NCI-H82 (cell line): ENCODE data around the gene PVALB.
A peak's percentile ranks its signal among the peaks of the same experiment; 100 is the strongest.

Experiments used
- DNase-seq: peaks from one replicate; lab custom pipeline; 2025; lab: John Stamatoyannopoulos, UW

PVALB gene, protein sequence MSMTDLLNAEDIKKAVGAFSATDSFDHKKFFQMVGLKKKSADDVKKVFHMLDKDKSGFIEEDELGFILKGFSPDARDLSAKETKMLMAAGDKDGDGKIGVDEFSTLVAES

DNA sequence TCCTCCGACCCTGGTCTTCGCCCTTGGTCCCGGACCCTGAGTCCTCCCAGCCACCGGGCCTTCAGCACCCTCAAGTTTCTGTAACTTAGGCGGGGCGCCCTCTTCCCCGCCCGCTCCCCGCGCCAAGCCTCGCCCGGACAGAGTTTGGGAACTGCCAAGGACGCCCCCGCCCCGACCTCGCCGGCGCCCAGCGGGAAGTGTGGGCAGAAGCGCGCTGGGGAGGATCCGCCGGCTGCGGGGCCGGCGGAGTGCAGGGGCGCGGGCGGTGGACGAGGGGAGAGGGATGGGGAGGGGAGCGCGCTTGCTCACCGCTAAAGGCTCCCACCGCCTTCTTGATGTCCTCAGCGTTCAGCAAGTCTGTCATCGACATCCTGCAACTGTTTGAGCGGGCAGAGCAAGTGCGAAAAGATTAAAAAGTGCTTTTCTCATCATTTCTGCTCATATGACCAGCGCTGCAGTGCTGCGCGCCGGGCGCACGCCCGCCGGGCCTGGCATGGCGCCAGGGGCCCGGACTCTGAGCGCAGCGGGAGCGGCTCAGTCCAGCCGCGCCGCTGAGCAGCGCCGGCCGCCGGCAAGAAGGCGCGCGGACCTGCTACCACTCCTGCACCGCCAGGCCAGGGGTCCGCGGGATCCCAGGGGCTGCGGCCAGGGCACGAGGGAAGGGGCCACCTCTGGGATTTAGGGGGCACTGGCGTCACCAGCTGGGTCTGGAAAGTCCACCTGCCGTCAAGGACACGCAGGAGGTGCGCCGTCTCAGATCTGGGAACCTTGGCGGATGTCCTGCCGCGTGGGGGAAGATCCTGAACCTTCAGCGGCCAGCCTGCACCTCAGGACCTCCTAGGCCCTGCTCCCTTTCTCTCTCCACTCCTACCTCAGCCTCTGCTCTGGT is at the start of gene PVALB:
Gene PVALB (minus strand): TSS at position 400 of the 889 bp plus-strand sequence. CDS start 30 bp downstream, at position 370.
- no peak for DNase-seq

GRCh38 chr22:36865346-36865745 is 48.5 kb upstream of the PVALB start:
- no peak for DNase-seq

- DNase-seq: no peak
Observed at GRCh38 chr22:36864454-36865215, 47.8 kb upstream of the PVALB start.

- DNase-seq: no peak
Observed at GRCh38 chr22:36863979-36864378, 47.1 kb upstream of the PVALB start.

DNA sequence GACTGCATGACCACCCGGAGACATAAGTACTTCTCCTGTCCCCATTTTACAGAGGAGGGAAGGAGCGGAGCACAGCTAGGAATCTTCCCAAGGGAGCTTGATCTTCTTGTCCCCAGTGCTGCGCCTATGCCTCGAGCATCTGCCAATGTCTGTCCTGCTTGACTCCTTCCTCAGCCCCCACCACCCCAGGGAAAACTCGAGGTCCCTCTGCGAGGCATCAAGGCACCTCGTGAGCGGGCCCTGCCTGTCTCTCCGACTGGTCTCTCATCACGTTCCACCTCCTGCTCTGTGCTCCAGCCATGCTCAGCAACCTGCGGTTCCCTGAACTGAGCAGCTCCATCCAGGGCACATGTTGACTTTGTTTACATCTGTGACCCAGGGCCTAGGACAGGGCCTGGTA is 46.4 kb upstream of the PVALB start:
- no peak for DNase-seq

DNA sequence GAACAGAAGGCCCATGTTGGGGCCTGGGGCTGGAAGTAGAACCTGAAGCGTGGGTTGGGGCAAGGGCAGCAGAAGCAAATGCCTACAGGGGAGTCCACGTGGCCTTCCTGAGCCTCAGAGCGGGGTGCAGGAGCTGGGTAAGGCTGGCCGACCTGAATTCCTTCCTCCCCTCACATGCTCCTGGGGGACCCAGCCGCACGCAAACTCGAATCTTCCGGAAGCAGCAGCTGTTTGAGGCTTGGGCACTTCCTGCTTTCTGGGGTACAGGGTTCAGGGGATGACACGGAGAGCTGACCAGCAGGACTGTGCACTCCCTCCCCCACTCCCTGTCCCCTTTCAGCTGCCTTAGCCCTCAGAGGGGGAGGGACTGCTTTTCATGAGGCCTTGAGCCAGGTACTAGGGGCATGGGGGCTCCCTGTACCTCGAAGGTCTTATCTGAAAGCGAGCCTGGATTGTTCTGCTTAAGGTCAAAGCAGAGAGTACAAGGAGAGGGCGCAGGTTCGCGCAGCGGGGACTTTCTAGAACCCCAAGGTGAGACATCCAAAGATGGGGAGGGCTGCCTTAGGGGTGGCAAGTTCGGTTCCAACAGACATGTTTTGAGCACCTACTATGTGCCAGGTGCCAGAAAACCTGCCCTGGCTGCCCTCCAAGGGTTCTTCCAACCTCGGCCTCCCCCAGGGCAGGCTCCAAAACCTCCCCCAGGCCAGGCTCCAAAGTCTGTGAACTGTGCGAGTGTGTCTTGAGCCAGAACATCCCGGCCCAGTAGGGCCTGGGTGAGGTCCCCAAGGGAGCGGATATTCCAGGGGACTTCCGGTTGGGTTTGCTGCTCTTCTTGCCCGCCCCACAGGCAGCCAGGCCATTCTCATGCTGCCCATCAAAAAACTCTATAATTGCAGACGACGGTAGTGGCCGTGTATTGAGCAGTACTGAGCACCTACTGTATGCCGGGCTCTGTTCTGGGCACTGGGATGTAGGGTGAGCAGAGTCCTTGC is 45.7 kb upstream of the PVALB start:
- DNase-seq: no peak

DNA sequence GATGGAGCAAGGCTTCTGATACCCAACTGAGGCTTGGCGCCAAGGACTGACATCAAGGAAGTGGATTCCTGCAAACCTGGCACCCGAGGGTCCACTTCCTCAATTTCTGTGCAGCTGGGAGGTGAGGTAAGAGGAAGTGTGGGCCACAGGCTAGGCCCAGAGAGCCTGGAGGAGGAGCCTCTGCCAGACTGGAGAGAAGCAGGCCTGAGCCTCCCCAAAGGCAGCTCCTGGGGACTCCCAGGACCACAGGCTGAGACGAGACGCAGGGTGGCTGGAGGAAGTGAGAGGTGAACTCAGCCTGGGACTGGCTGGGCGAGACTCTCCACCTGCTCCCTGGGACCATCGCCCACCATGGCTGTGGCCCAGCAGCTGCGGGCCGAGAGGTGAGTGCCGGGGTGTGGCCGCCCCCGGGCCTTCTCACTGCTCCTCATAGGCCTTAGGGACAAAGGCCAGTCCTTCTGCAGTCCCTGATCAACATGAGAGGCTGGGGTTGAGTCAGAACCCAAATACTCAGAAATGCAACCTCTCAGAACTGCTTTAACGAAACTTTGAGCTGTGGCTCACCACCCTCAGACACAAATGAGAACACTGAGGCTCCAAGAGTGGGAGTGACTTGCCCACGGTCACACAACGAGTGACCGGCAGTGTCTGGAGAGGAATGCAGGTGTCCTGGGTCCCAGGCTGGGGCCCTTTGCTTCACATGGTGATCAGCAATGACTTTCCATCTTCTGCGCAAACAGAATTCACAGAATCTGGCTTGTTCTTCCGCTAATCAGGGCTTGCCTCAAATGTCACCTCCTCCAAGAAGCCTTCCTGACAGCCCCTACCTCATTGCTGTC is 44.2 kb upstream of the PVALB start, which contains the start of gene NCF4:
Gene NCF4 (plus strand): TSS at position 186 of the 839 bp plus-strand sequence. CDS start 166 bp downstream, at position 352.
- no peak for DNase-seq

DNA sequence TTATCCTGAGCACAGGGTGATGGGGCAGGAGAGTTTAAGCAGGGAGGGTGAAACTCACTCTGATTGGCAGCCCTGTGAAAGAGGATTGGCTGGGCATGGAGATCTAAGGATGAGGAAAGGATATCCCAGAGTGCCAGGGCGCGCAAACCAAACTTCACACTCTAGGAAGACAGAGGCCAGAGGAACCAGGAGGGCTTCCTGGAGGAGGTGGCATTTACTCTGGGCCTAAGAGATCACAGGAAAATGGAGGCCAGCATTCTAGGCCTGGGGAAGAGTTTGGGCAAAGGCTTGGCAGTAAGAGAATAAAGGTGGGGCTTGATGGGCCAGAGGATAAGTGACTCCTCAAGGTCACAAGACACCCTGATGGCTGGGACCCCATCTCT is 43.6 kb upstream of the PVALB start:
- no peak for DNase-seq

GRCh38 chr22:36860017-36860416 is 43.2 kb upstream of the PVALB start:
- no peak for DNase-seq

DNA sequence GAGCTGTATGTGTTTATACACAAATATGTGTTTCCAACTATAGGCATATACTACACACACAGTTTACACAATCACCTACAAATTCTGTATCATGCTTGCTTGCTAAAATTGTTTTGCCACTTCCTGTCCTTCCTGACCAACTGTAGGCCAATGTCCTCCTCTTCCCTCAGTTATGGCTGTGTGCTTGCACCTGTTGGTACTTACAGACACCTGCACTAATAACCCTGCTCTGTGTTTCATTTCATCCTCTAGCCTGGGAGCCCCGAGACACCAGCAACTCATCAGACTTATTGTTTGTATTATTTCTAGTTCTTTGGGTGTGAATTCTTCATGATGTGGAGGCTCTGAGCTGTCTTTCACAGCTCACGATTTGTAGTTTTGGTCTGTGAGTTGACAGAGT is 42.1 kb upstream of the PVALB start:
- DNase-seq: no peak

DNA sequence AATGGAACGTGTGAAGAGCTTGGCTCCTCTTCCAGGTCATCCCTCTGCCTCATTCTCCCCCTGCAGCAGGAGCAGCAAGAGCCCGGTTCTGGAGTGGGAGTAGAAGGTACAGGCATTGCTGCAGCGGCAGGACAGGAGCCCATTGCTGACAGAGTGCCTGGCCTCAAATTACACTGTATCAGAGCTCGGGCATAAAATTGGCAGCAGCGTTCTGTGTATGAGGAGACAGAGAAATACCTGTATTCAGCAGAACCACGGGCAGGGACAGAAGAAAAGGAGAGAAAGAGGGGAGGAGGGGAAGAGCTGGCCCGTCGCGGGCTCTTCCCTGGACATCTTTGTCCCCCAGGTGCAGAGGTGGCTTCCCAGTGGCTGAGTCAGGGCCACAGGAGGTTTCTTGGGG is 41.3 kb upstream of the PVALB start:
- no peak for DNase-seq

- DNase-seq: no peak
Observed at GRCh38 chr22:36856792-36857135, 39.9 kb upstream of the PVALB start.

- peak; percentile 89 for DNase-seq
Observed at GRCh38 chr22:36856121-36856791, 39.4 kb upstream of the PVALB start.

DNA sequence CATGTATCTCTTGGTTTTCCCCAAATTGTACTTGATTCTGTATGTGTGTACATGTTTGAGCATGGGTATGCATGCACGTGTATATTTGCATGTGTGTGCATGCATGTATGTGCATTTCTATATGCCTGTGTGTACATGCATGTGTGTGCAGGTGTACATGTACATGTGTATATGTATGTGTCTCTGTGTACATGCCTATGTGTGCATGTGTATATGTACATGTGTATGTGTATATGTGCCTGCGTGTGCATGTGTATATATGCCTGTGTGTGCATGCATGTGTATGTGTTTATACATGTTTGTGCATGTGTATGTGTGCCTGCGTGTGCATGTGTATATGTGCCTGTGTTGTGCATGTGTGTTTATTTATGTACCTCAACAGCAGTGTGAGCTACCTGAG is 38.6 kb upstream of the PVALB start:
- DNase-seq: no peak

- peak; percentile 68 for DNase-seq
Observed at GRCh38 chr22:36853407-36854099, 36.7 kb upstream of the PVALB start.

- no peak for DNase-seq
Observed at GRCh38 chr22:36852056-36852973, 35.5 kb upstream of the PVALB start.

DNA sequence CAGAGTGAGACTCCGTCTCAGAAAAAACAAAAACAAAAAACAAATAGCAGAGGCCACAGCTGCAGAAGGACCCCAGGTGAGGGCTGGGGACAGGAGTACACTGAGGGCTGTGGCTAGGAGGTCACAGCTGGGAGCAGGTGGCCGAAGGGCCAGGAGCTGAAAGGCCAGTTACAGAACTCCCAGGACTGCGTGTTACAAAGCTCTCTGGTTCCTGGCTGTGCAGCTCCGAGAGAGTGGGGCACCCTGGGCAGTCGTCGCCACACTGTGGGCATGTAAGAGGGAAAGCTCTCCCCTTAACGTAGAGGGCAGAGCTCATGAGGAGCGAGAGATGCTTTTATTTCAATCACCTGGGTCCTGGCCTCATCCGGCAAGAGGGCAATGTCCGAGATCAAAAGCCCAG is 33.8 kb upstream of the PVALB start:
- DNase-seq: no peak

DNA sequence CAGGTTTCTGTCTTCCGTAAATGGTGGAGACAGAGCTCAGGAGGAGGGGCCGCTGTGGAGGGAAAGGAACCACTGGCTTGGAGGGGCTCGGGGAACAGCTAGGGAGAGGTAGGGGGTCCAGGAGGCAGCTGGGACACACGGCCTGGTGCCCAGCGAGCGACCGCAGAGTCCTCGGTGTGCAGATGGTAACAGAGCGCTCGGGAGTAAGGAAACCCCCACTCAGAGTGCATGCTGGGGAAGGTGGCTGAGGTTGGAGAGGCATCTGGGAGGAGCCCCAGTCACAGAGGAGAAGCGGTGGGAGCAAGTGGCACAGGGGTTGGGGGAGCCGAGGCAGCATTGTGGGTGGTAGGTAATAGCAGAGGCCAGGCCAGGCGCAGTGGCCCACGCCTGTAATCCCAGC is 33.2 kb upstream of the PVALB start:
- DNase-seq: no peak

DNA sequence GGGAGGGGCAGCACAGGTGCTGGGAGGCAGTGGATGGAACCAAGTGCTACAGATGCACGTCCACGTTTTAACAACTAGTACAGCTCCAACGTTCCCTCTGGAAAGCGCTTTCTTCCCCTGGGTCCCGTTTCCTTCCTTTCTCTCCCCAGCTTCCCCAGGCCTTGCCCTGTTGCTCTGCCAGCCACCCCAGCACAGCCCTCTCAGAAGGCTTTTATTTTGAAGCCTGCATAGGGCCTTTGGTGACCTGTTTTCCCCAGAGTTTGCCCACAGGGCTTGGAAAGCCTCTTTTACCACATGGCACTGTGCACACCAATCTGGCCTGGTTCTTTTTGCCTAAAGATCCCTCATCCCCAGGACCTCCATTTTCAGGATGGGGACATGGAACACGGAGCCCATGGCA is 30.1 kb upstream of the PVALB start:
- no peak for DNase-seq
